ENCODE measurements around the gene AOPEP. TPM values are rescaled to one million over a fixed set of nuclear protein-coding genes. Genes with fewer than 3 reads are reported as not detected.

Gene AOPEP
- total RNA-seq, 1 experiment from 2014 or later: 14.4 TPM

DNA sequence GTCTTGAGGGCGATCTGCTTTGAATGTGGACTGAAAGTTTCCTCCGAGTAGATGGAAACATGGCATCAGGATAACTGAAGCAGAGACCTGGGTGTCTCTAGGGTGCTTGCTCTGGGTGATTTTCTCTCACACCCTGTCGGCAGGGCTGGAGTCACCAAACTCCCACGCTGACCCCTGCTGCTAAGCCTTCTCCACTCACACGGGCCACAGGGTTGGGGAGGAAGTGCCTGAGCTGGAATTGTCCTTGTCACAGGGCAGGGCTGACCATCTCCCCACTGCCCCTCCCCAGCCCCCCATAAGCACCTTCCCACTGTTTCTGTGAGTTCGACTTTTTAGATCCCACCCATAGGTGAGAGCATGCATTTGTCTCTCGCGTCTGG is 378.1 kb downstream of the AOPEP start:
- H3K27me3 Mint-ChIP-seq (ENCODE audit: low read depth): no peaks in the 10 kb centered on the region
- 0 out of 2 replicates have a peak, but pooled peaks cover 4% of the 10 kb centered on the region for H3K36me3 Mint-ChIP-seq
- H3K4me1 Mint-ChIP-seq: peaks cover 13% of the 10 kb centered on the region
- no peaks in the 10 kb centered on the region for H3K9me3 Mint-ChIP-seq
- no peak overlapping the region for H3K4me3 Mint-ChIP-seq
- DNase-seq (ENCODE audit: low spot score) (no peak), ATAC-seq (no peak)
- no peak for TF ChIP-seq CREB1 (CRISPR knock-in tag; IDR thresholded peaks at IDR 0.05)
- no peak for TF ChIP-seq FOXP1 (CRISPR knock-in tag; IDR thresholded peaks at IDR 0.05; ENCODE audit: borderline replicate concordance)
- TF ChIP-seq, protein P1, sequence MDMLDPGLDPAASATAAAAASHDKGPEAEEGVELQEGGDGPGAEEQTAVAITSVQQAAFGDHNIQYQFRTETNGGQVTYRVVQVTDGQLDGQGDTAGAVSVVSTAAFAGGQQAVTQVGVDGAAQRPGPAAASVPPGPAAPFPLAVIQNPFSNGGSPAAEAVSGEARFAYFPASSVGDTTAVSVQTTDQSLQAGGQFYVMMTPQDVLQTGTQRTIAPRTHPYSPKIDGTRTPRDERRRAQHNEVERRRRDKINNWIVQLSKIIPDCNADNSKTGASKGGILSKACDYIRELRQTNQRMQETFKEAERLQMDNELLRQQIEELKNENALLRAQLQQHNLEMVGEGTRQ (CRISPR knock-in tag; IDR thresholded peaks at IDR 0.05): no peak
- no peak for TF ChIP-seq SMAD3 (CRISPR knock-in tag; IDR thresholded peaks at IDR 0.05; ENCODE audit: borderline replicate concordance)
- no peak for TF ChIP-seq GABPB1 (CRISPR knock-in tag; IDR thresholded peaks at IDR 0.05)
- no peak for TF ChIP-seq ZNF671 (CRISPR knock-in tag; IDR thresholded peaks at IDR 0.05)
- no peak for TF ChIP-seq ZNF219 (CRISPR knock-in tag; IDR thresholded peaks at IDR 0.05; ENCODE audit: borderline replicate concordance)
- ChIA-PET POLR2A (no interaction called here), CTCF (interaction anchor here (0.6 to 4.0 kb wide), 3 partner anchors 12 to 27 kb away, joined by 3 to 25 read pairs (median 17); no protein-coding TSS in a partner anchor)
- H3K27ac Mint-ChIP-seq: 0 out of 2 replicates have a peak overlapping the region, but pooled peaks have one; percentile 7

DNA sequence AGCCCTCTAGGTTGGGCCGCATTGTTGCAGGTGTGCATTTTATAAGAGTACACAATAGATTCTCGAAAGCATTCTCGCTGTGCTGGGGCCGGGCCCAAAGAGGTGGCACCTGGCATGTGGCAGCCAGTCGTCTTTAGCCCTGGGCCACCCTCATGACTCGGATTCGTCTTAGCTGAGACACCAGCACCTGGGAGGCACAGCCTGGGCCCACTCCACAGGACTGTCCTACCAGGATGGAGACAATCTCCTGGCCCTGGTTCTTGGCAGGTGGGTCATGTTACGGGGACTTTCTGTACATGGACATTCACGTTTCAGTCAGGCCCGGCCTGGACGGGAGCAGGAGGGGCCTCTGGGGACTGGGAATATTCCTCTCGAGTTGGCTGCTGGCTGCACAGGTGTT is 378.5 kb downstream of the AOPEP start:
- DNase-seq (ENCODE audit: low spot score) (no peak), ATAC-seq (no peak)
- H3K4me3 Mint-ChIP-seq: no peak overlapping the region
- POLR2A ChIA-PET: no interaction called here
- no peaks in the 10 kb centered on the region for H3K9me3 Mint-ChIP-seq
- H3K27me3 Mint-ChIP-seq (ENCODE audit: low read depth): no peaks in the 10 kb centered on the region
- H3K27ac Mint-ChIP-seq: 0 out of 2 replicates have a peak overlapping the region, but pooled peaks have one; percentile 7
- no peak for TF ChIP-seq OVOL2 (CRISPR knock-in tag; IDR thresholded peaks at IDR 0.05; ENCODE audit: borderline replicate concordance)
- TF ChIP-seq ZNF219 (CRISPR knock-in tag; IDR thresholded peaks at IDR 0.05; ENCODE audit: borderline replicate concordance): no peak
- no peak for TF ChIP-seq SMAD4 (CRISPR knock-in tag; IDR thresholded peaks at IDR 0.05)
- TF ChIP-seq, protein P2, sequence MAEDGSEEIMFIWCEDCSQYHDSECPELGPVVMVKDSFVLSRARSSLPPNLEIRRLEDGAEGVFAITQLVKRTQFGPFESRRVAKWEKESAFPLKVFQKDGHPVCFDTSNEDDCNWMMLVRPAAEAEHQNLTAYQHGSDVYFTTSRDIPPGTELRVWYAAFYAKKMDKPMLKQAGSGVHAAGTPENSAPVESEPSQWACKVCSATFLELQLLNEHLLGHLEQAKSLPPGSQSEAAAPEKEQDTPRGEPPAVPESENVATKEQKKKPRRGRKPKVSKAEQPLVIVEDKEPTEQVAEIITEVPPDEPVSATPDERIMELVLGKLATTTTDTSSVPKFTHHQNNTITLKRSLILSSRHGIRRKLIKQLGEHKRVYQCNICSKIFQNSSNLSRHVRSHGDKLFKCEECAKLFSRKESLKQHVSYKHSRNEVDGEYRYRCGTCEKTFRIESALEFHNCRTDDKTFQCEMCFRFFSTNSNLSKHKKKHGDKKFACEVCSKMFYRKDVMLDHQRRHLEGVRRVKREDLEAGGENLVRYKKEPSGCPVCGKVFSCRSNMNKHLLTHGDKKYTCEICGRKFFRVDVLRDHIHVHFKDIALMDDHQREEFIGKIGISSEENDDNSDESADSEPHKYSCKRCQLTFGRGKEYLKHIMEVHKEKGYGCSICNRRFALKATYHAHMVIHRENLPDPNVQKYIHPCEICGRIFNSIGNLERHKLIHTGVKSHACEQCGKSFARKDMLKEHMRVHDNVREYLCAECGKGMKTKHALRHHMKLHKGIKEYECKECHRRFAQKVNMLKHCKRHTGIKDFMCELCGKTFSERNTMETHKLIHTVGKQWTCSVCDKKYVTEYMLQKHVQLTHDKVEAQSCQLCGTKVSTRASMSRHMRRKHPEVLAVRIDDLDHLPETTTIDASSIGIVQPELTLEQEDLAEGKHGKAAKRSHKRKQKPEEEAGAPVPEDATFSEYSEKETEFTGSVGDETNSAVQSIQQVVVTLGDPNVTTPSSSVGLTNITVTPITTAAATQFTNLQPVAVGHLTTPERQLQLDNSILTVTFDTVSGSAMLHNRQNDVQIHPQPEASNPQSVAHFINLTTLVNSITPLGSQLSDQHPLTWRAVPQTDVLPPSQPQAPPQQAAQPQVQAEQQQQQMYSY (CRISPR knock-in tag; IDR thresholded peaks at IDR 0.05): no peak
- TF ChIP-seq JUN (CRISPR knock-in tag; IDR thresholded peaks at IDR 0.05): no peak
- TF ChIP-seq ETV6 (CRISPR knock-in tag; IDR thresholded peaks at IDR 0.05): no peak
- TF ChIP-seq RORB (CRISPR knock-in tag; IDR thresholded peaks at IDR 0.05): no peak
- TF ChIP-seq ZNF263 (CRISPR knock-in tag; IDR thresholded peaks at IDR 0.05; ENCODE audit: low read depth): no peak
- TF ChIP-seq FOXP1 (CRISPR knock-in tag; IDR thresholded peaks at IDR 0.05; ENCODE audit: borderline replicate concordance): no peak
- no peak for TF ChIP-seq CREM (CRISPR knock-in tag; IDR thresholded peaks at IDR 0.05)
- no peak for TF ChIP-seq JAZF1 (CRISPR knock-in tag; IDR thresholded peaks at IDR 0.05)
- TF ChIP-seq NFYB (CRISPR knock-in tag; conservative IDR thresholded peaks at IDR 0.05; ENCODE audit: low read depth): no peak
- no peak for TF ChIP-seq ESRRA (CRISPR knock-in tag; IDR thresholded peaks at IDR 0.05; ENCODE audit: borderline replicate concordance)
- TF ChIP-seq ZBTB21 (CRISPR knock-in tag; IDR thresholded peaks at IDR 0.05; ENCODE audit: borderline replicate concordance): no peak
- TF ChIP-seq, protein P3, sequence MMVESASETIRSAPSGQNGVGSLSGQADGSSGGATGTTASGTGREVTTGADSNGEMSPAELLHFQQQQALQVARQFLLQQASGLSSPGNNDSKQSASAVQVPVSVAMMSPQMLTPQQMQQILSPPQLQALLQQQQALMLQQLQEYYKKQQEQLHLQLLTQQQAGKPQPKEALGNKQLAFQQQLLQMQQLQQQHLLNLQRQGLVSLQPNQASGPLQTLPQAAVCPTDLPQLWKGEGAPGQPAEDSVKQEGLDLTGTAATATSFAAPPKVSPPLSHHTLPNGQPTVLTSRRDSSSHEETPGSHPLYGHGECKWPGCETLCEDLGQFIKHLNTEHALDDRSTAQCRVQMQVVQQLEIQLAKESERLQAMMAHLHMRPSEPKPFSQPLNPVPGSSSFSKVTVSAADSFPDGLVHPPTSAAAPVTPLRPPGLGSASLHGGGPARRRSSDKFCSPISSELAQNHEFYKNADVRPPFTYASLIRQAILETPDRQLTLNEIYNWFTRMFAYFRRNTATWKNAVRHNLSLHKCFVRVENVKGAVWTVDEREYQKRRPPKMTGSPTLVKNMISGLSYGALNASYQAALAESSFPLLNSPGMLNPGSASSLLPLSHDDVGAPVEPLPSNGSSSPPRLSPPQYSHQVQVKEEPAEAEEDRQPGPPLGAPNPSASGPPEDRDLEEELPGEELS (CRISPR knock-in tag; IDR thresholded peaks at IDR 0.05): no peak
- no peak for TF ChIP-seq ZNF121 (CRISPR knock-in tag; IDR thresholded peaks at IDR 0.05)
- H3K4me1 Mint-ChIP-seq: peaks cover 13% of the 10 kb centered on the region
- CTCF ChIA-PET: interaction anchor here (4.0 kb wide), 1 partner anchor 27 kb away, joined by 25 read pairs; no protein-coding TSS in a partner anchor
- H3K36me3 Mint-ChIP-seq: 0 out of 2 replicates have a peak, but pooled peaks cover 4% of the 10 kb centered on the region

All from WTC11 (cell line).